Ovary (tissue), 3 donors: Measurements from ENCODE around the gene KNDC1.

ENCODE experiments used
- CTCF ChIP-seq, 3 donors: fragments of 450-650 bp in 2 of 3; fragments of 200-600 bp in 1 of 3; IDR thresholded peaks; one replicate each; pipeline versions ENCODE4 v1.5.1 to v1.8.0; 2016 to 2022; ENCODE audit warnings: antibody characterized with exemption in 3 of 3, mild to moderate bottlenecking in 1 of 3
- EP300 ChIP-seq: sonication (generic); formaldehyde crosslinking; IDR thresholded peaks from one replicate; pipeline ENCODE4 v1.6.1; 2017; ENCODE audit warnings: antibody characterized with exemption
- POLR2A ChIP-seq: fragments of 450-650 bp; IDR thresholded peaks from one replicate; pipeline ENCODE4 v1.6.1; 2017; ENCODE audit warnings: antibody characterized with exemption, mild to moderate bottlenecking, moderate library complexity
- donor health status: DM: no; HTN: no; CAD: no.

- TF ChIP-seq CTCF (IDR thresholded peaks at IDR 0.05) = no peak
- TF ChIP-seq POLR2A = no peak
- no peak for TF ChIP-seq EP300
Measured at GRCh38 chr10:133235932-133236331, 75.9 kb downstream of the KNDC1 start.
